CD4-positive, alpha-beta T cell treated with Interleukin-1 beta for 1 hour (primary cell): Measurements from ENCODE around the gene GPC1.

Experiments
- DNase-seq, 2 donors: peaks; one replicate each; pipeline ENCODE4 v3.0.0-alpha.2; 2020 to 2022

GPC1 gene

GRCh38 chr2:240458044-240458899, 22.8 kb downstream of the GPC1 start:
- no peak for DNase-seq

GRCh38 chr2:240458900-240459391, 23.5 kb downstream of the GPC1 start:
- DNase-seq = no peak

GRCh38 chr2:240459401-240460252, 24.2 kb downstream of the GPC1 start:
- no peak for DNase-seq

- DNase-seq = no peak
Measured at GRCh38 chr2:240460253-240460711, 24.8 kb downstream of the GPC1 start.

- no peak for DNase-seq
Measured at GRCh38 chr2:240460781-240461431, 25.4 kb downstream of the GPC1 start.

GRCh38 chr2:240461471-240462072, 26.1 kb downstream of the GPC1 start:
- no peak for DNase-seq

GRCh38 chr2:240462073-240462706, 26.7 kb downstream of the GPC1 start:
- no peak for DNase-seq

- DNase-seq = no peak
Measured at GRCh38 chr2:240462707-240463273, 27.3 kb downstream of the GPC1 start.

- DNase-seq = no peak
Measured at GRCh38 chr2:240463274-240463865, 27.9 kb downstream of the GPC1 start.

- no peak for DNase-seq
Measured at GRCh38 chr2:240463866-240464481, 28.5 kb downstream of the GPC1 start.

GRCh38 chr2:240464514-240465241, 29.2 kb downstream of the GPC1 start:
- no peak for DNase-seq

GRCh38 chr2:240465268-240465764, 29.9 kb downstream of the GPC1 start:
- DNase-seq = no peak

- no peak for DNase-seq
Measured at GRCh38 chr2:240465765-240466578, 30.5 kb downstream of the GPC1 start.

GRCh38 chr2:240466579-240467148, 31.2 kb downstream of the GPC1 start:
- no peak for DNase-seq

GRCh38 chr2:240467149-240467642, 31.7 kb downstream of the GPC1 start:
- DNase-seq = no peak

GRCh38 chr2:240467659-240468302, 32.3 kb downstream of the GPC1 start:
- no peak for DNase-seq

- no peak for DNase-seq
Measured at GRCh38 chr2:240468303-240469238, 33.1 kb downstream of the GPC1 start.
